Activated naive CD4-positive, alpha-beta T cell treated with anti-CD3 and anti-CD28 coated beads, Interleukin-2, amount 50 U/mL, for 16 hours (primary cell): ENCODE data around the gene SPRY4.
"Not testable (repeated sequence)": the region's sequence is repeated elsewhere in the genome, so short reads cannot be mapped to it uniquely, and the experiment has no call there.

ENCODE experiments used
- DNase-seq: peaks from one replicate; pipeline ENCODE4 v3.0.0-alpha.2; 2020

SPRY4 gene

DNA sequence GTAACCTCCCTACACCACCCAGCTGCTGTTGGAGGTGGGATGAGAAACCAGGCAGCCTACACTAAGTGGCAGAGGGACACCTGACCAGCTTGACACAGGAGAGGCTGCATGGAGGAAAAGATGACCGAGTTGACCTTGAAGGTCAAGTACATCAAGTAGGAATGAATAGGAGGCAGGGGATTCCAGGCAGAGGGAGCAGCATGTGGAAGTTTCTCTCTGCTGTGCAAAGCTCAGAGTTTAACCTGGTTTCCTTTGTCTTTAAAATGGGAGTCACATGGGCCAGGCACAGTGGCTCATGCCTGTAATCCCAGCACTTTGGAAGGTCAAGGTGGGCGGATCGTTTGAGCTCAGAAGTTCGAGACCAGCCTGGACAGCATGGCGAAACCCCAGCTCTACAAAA is 32.6 kb downstream of the SPRY4 start:
- DNase-seq, result no peak

DNA sequence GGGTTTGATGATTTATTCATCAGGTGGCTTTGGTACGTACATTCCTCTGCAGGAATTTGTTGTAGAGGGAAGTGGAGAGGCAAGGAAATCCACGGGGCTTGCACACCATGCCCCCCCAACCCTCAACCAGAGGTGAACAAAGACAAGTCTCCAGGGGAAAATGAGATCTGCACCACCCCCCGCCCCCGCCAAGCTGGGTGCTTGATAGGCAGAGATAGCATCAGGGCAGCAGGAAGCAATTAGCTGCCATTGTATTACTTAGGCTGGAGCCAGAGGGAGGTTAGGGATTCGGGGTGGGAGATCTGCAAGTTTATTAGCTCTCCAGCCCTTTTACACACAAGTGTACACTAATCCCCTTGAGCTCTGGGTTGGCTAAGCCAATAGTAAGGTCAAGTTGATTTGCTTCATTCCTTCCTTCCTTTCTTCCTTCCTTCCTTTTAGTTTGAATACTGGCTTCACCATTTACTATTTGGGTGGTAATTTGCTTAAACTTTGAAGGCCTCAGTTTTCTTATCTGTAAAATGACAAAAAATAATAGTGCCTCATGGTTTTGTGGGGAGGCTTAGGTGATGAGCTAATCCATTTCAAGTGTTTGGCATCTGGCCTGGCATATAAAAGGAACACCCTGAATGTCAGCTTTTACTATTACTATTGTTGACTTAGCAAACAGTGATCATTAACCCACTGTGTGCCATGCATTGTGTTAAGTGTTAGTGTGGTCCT is 34.1 kb downstream of the SPRY4 start:
- DNase-seq, result no peak

DNA sequence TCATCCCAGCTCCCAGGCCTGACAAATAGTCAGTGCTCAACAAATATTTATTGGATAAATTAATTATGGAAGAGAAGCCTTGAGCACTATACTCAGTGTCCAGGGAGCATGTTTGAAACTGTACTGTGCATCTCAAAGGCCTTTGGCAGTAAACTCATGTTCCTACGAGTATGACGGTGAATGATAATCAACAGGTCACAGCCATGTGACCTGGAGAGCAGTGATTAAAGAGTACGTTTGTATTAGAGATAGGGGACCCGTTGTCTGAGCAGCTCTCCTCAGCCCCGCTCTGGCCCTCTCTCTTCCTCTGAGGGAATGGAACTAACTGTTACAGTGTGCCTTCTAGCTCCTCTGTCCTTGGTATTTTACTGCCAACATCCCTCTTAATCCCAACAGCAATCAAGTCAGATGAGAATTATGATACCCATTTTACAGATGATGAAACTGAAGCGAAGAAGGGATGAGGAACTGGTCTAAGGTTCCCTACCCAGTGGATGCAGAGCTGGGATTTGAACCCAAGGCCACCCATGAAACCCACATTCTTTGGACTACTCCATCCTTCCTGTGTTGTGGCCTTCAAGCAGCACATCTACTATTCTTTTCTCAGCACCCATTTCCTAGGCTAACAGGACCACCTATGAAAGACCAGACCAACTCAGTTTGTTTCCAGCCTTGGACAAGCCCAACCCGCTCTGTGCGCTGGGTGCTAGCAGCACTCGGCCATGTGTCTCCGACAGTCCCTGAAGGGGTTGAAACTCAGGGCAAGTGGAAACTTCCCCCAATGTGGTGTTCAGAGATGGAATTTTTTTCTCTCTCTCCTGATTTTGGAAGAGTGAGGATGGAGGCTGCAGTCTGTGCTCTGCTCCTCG is 34.9 kb downstream of the SPRY4 start:
- no peak for DNase-seq

DNA sequence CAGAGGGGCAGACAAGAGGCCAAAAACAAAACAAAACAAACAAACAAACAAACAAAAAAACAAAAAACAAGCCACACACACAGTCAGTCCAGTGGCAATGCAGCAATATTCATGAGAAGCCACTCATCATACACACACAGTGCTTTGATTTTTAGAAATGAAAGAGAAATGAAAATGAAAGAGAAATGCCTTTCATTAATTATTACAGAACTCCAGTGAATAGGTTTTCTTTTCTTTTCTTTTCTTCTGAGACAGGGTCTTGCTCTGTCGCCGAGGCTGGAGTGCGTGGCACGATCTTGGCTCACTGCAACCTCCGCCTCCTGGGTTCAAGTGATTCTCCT is 36.9 kb downstream of the SPRY4 start:
- DNase-seq, result no peak

DNA sequence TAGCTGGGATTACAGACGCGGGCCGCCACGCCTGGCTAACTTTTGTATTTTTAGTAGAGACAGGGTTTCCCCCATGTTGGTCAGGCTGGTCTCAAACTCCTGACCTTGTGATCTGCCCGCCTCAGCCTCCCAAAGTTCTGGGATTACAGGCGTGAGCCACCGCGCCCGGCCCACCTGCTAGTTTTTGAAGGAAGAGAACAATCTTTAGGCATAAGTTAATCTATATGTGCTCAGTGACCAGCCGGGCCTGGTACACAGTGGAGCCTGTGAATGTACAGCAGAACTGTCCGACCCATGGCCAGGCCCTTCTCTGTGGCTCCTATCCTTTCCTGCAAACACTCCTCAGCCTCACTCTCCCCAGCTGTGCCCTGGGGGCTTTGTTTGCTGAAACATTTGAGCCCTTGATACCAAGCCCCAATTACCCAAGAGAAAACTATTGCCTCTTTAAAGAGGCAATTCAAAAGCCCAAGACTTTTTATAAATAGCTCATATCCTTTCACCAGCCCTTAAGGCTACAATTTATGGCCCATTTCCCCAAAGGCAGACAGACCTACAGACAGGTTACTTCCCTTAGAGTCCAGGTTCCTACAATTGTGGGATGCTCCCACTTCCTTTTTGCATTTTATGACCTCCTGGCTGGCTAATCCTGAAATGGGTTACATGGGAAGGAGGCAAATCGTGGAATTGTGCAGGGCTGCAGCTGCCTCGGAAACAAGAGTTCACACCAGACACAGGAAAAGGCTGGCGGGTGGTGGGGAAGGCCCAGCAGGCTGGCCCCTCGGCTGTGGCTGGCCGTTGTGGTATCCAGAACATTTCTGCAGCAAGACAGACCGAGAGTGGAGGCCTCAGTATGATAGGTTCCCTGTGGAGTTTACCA is 37.5 kb downstream of the SPRY4 start:
- no peak for DNase-seq

DNA sequence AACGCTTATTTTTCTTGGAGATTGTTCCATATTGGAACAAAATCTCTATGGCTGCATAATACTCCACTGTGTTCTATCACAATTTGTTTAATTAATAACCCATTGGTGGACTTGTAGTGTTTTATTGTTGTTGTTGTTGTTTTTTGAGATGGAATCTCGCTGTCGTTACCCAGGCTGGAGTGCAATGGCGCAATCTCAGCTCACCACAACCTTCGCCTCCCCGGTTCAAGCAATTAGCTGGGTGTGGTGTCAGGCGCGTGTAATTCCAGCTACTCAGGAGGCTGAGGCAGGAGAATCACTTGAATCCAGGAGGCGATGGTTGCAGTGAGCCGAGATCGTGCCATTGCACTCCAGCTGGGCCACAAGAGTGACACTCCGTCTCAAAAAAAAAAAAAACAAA is 38.7 kb downstream of the SPRY4 start:
- no peak for DNase-seq

DNA sequence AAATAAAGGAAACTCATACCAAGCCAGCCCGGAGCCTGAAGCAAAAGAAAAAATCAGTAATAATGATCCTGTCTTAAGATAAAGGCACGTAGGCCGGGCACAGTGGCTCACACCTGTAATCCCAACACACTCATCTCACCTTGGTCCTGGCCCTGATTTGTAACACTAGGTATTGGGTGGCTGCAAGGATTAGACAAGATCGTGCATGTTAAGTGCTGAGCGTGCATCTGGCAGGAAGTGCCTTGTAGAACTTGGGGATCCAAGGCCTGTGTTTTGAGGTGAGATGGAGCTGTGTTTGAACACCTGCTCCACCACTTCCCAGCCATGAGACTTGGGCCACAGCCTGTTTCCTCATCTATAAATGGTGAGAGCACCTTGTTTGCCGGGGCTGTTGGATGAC is 41.5 kb downstream of the SPRY4 start:
- DNase-seq, result no peak

DNA sequence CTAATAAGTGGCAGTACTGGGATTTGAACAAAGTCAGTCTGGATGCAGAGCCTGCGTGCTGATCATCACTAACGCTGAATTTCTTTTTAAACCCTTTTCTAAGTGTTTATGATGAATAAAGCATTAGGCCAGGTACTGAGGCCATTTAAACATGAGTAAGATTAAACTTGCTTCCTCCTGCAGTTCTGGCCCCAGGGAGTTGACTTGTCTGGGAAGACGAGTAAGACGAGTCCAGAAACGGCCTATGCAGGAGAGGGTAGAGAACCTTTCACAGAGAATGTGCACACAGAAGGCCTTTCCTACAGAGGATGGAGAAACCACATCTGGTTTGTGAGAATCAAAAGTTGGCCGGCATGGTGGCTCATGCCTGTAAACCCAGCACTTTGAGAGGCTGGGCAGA is 42.9 kb downstream of the SPRY4 start:
- no peak for DNase-seq

DNA sequence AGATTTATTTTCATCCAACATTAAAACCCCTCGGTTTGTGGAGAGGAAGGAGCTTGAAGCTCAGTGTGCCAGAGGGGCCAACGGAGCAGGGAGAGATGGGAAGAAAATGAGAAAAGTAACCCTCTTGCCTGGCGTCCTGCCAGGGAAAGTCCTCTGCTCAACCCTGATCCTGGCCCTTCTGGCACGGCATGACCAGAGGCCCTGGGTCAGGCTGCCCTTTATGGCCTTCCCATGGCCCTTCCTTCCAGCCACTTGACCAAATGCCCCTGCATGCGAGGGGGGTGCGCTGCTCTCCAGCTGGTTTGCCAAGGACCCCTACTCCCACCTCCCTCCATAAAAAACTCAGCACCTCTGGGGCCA is 43.8 kb downstream of the SPRY4 start:
- DNase-seq, result no peak

DNA sequence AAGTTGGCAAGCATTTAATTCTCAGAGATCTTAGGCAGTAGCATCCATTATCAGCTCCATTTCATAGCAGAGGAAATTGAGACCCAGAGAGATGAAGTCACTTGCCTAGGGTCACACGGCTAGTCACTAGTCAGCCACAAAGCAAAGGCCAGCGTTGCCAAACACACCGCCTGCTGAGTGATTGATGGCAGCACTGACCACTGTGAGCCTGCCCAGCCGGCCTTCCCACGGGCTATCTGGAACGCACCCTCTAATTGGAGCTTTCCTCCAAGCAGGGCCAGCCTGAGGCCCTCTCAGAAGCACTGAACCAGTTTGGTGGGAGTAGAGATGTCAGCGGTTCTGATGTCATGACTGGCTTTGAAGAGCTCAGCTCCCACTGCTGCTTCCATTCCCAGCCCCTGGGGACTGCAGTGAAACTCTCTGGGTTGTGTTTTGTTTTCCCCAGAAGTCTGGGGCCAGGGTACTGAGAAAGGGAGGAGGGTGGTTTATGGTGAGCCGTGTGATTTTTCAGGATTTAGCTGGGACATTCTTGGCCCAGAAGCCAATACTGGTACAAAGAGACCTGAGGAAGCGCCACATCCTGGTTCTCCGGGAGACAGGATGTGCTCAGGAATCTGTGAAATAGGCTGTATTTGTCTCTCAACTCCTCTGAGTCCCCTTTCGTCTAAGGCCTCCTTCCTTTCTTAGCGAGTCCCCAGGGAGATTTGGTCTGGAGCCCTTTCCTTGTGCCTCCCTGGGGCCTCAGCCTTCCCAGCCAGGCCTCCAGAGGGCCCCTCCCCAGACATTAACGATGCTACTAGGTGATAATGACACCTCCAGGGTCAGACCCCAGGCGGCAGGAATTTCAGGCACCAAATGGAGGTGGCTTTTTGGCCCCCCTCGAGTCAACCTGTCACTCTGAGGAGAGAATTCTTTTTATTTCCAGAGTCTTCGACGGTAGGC is 44.5 kb downstream of the SPRY4 start:
- no peak for DNase-seq

DNA sequence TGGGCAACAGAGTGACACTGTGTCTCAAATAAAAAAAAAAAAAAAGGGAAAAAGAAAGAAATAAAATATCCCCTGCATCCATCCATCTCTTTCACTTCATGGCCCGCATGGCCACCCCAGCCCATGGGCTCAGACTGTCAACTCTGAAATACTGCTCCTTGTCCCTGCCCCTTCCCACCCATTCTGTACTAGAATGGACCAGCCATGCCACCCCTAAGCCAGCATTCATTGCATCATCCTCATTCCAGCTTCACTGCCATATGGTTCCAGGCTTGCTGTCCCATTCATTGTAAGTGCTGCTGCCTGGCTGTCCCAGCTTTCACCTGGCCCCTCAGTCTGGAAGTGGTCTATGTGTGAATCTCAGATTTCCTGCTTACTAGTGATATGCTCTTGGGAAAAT is 46.2 kb downstream of the SPRY4 start:
- no peak for DNase-seq

DNA sequence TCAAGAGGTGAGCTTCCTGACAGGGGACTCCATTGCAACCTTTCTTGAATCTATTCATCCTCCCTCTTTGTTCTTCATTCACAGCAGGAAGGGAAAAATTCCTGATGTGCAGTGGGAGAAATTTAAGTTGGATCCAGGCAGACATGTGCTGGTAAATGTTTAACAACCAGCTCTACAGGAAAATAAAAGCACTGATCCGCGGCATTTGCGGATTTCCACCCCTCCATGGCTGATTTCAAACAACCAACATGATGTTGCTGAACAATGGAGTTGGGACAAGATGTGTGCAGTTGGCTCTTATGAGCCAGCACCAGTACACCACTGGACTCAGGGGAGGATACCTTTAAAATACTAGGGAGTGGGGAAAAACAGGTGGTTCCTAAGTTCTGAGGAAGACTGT is 47.0 kb downstream of the SPRY4 start:
- no peak for DNase-seq

DNA sequence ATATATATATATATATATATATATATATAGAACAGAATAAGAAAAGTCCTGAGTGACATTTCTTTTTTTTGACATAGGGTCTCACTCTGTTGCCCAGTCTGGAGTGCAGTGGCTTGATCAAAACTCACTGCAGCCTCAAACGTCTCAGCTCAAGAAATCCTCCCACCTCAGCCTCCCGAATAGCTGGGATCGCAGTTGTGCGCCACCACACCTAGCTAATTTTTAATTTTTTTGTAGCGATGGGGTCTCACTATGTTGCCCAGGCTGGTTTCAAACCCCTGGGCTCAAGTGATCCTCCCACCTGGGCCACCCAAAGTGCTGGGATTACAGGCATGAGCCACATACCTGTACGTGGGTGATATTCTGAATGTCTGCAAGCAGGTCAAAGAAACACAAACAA is 48.3 kb downstream of the SPRY4 start:
- DNase-seq, result no peak

DNA sequence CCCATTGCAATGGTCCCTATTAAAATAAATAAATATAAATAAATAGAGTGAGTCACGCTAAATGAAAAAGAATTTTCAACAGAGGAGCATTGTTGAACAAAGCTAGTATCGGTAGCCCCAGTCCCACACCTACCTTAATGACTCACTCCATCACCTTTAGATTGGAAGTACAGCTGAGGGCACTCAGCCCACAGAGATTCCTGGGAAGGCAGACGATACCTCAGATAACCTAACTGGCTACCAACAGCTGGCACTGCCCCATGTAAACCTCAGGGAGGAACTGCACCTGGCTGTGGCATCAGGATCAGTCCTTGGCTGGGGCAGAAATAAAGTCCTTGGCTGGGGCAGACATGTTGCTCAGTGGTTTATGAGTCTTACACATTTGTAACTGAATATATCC is 49.3 kb downstream of the SPRY4 start:
- no peak for DNase-seq

DNA sequence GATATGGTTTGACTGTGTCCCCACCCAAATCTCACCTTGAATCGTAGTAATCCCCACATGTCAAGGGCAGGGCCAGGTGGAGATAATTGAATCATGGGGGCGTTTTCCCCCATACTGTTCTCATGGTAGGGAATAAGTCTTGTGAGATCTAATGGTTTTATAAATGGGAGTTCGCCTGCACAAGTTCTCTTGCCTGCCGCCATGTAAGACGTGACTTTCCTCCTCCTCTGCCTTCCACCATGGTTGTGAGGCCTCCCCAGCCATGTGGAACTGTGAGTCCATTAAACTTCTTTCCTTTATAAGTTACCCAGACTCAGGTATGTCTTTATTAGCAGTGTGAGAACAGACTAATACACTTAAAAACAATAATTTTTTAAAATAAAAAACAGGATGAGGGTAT is 52.2 kb downstream of the SPRY4 start:
- not testable (repeated sequence) for DNase-seq

DNA sequence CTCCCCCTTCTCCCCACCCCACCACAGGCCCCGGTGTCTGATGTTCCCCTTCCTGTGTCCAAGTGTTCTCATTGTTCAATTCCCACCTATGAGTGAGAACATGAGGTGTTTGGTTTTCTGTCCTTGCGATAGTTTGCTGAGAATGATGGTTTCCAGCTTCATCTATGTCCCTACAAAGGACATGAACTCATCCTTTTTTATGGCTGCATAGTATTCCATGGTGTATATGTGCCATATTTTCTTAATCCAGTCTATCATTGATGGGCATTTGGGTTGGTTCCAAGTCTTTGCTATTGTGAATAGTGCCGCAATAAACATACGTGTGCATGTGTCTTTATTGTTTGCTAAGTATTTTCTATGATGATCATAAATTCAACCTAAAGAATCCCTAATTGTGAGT is 60.7 kb downstream of the SPRY4 start:
- DNase-seq, result not testable (repeated sequence)

DNA sequence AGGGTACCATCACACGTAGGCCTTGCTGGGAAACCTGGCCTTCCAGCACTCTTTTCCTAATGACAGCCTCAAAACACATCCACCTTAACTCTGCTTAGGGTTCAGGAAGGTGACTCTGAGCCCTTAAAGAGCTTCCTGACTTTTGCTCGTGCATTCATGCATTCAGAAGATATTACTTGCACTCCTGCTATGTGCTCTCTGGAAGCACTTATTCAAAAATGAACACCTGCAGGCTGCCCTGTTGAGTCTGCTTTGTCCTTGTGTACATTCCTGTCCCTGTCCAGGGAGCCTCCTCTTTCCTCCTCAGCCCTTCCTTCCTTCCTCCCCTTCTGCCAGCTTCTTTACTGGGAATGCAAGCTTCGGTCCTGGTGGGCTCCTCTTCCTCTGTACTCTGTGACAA is 61.5 kb downstream of the SPRY4 start:
- DNase-seq, result no peak

DNA sequence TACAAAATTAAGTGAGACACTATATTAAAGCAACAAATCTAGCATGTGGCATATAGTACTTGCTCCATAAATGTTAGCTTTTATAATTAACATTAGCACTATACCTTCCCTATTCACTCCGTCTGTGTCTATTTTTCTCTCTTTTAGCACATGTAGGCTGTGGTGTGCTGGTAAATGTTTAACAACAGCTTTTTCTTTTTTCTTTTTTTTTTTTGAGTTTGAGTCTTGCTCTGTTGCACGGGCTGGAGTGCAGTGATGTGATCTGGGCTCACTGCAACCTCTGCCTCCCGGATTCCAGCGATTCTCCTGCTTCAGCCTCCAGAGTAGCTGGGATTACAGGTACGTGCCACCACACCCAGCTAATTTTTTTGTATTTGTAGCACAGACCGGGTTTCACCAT is 62.1 kb downstream of the SPRY4 start:
- no peak for DNase-seq
